Middle frontal gyrus (tissue), 1 donor: ENCODE measurements around the gene GLRA3.
A peak's percentile ranks its signal among the peaks of the same experiment; 100 is the strongest.
"Not testable (repeated sequence)": the region's sequence is repeated elsewhere in the genome, so short reads cannot be mapped to it uniquely, and the experiment has no call there.

ENCODE experiments used
- DNase-seq: peaks from one replicate; pipeline ENCODE4 v3.0.0-alpha.2; 2015; ENCODE audit warnings: low spot score; ENCODE audit errors: extremely low spot score

Gene GLRA3

GRCh38 chr4:174663216-174663615, 165.8 kb downstream of the GLRA3 start:
- DNase-seq, result no peak

- no peak for DNase-seq
Measured at GRCh38 chr4:174658246-174658645, 170.8 kb downstream of the GLRA3 start.

DNA sequence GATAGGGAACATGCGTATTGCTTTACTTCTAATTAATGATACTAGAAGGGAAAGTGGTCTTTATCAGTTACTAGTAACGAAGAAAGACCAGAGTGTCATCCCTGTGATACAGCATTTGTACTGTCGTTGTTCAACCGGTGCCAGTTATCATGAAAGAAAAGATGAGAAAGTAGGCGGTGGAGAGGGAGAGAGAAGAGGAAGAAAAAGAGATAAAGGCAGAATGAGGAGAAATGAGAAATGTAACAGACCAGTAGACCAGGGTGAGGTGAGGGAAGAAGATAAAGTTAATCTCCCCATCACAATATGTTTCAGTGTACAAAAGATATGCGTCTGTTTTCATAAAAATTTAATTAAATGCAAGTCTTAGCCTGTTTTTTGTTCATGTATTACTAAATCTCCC, 171.6 kb downstream of the GLRA3 start:
- DNase-seq, result no peak

DNA sequence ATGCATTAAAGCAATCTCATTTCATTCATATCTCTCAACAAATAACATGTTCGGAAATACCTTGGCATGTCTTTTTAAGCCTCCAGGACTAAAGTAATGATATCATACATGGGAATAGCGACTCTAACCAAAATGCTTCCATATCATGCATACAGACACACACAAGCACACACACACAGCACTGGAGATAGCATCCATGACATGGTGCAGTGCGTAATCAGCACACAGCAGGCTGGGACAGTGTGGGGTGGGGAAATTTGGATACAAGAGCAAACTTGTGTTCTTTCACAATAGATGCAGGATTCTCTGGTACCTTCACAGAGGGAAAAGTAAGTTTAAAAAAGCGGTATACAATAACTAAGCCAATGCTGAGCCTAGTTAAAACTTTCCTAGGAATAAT, 174.4 kb downstream of the GLRA3 start:
- no peak for DNase-seq

DNA sequence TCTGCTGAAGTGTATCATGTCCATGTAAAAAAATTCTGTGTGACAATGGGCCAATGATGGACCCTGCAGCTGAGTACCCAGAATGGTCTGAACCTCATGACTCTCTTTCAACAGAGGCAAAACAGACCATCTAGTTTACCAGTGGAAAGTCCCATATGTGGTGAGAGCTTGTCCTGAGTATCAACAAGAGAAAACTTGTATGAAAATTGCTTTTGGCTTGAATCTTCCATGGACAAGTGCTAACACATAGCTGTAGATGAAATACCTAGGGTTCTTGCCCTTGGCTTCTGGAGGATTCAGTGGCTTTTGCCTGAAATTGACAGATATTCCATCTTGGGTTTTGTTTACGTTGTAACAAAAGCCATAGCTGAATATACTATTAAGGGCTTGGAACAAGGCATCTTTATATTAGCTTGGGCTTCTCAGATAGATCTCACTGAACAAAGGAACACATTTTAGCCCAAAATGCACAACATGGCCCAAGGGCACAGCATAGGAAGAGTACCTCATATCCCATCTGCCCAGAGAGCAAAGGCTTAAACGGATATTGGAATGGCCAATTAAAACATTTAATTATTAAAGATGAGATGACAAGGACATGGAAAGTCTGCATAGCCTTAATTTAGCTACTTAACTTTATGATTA, 178.2 kb downstream of the GLRA3 start:
- DNase-seq, result no peak

DNA sequence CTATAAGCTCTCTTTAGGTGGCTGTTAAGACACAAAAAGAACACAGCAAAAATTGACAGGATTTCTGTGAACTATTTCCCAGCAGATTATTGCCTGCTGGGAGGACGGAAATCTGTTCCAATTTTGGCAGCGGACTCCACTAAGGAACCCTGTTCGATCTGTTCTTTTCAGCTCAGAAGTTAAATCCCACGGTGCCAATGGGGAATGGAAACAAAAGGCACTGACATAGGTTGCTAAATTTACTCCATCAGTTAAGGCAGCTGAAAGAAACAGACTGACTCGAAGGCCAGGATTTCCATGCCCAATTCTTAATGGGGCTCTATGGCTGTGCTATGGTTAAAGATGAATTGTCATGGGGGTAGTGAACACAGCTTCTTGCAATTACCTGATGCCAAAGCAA, 180.2 kb downstream of the GLRA3 start:
- no peak for DNase-seq

DNA sequence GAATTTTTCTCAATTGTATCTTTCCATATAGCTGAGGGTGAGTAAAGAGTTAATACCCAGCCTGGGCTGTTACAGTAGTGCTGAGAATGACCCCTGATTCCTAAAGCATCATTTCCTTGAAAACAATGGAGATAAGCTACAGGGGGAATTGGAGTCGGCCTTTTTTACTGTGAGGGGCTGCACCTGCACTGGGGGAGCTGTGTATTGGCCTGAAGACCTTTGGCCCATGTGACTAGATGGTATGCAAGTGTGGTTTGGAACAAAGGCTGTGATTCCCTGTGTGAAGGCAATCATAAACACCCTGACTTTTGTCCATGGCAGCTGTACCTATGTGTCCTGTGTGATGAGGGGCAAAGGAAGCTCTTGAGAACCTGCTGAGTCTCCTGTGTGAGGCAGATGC, 182.7 kb downstream of the GLRA3 start:
- no peak for DNase-seq

DNA sequence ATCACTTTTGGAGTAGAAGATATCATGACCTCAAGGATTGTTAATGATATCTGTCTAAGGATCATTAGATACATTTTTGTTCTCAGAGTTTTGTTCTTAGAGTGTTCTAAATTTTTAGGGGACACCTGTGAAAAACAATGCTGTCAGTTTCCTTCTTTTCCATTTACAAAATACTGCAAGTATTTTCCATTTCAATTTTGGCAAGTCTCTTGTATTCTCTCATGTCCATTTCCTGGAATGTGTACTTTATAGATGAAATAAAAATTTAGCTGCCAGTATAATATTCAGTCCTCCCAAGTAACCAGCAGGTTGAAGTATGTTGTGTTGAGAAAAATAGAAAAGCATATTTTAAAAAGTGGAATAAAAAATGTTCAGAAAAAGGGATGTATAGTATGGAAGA, 188.9 kb downstream of the GLRA3 start:
- no peak for DNase-seq

DNA sequence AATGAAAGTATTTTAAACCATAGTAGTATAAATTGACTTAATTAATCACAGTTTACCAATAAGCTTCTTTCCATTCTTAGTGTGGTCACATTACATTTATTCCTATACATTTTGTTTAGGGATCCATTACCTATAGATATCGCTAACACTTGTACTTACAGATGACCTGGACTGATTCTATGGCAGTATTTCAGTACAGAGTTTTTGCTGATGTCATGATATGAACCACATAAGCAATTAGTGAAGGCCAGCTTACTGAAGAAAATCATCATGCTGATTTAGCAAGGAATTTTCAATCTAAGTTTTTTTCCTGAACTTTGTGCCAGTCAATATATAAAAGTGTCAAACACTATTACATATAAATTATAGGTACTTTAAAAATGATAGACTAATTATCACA, 193.3 kb downstream of the GLRA3 start:
- no peak for DNase-seq

- no peak for DNase-seq
Measured at GRCh38 chr4:174633399-174633798, 195.6 kb downstream of the GLRA3 start.

DNA sequence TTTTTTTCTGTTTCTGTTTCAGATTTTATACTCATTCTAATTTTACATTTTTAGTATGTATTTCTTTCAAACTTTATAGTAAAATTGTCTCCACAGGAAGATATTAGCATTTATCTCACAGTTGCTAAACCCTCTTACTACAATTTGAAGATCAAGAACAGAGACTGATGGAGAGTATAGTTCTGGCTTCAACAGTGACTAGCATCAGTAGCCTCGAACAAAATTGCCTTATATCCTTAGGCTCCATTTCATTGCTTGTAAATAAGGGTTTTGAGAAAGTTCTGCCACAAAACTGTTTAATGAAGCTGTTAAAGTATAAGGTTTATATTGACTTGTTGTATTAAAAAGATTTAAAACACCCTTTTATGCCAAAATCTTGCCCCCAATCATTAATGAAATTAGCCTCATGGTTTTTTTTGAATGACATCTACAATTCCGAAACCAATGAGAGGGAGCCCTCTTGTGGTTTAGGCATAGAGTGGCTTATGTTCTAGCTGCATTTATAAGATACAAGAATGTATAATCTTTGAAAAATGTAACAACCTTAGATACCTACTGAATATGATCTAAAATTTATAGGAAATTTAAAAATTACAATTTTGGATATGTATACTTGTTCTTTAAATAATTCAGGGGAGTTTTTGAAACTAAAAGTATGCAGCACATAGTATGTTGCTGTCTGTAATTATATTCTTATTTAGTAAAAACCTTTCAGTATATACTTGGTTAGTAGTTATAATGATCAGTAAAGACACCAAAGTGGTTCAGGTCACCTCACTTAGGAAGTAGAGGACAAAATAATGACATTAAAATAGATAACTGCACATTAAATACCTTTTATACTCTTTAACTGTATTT, 196.9 kb downstream of the GLRA3 start:
- peak; percentile 31 for DNase-seq

DNA sequence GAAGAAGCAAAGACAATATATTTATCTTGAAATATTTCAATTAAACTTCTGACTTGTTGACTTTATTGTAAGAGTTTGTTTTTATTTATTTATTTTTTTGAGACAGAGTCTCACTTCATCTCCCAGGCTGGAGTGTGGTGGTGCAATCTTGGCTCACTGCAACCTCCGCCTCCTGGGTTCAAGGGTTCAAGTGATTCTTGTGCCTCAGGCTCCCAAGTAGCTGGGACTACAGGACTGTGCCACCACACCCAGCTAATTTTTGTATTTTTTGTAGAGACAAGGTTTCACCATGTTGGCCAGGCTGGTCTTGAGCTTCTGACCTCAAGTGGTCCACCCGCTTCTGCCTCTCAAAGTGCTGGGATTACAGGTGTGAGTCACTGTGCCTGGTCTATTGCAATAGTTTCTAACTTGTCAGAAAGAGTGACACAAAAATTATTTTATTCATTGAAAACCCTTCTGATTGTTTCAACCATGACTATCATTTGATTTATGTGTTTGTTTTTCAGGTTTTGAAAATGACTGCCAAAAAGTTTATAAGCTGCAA, 199.1 kb downstream of the GLRA3 start:
- DNase-seq, result not testable (repeated sequence)

- no peak for DNase-seq
Measured at GRCh38 chr4:174629265-174629664, 199.8 kb downstream of the GLRA3 start.

DNA sequence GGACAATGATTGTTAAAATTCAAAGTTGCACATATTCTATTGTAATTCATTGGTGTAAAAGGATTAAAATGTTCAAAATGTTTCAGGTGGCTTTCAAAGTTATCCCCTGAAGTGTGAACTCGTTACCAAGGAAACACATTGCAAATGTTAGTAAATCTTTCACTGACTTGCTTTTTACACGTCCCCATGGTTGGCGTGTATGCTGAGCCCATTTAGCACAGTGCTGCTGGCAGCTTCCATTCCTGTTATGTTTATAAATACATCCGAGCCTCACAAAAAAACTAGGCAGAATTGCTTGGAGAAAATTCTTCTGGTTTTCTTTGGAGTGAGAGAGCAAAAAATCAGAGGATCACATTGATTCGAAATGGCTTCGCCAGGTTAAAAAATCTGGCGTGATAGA, 200.9 kb downstream of the GLRA3 start:
- DNase-seq, result peak; percentile 13

DNA sequence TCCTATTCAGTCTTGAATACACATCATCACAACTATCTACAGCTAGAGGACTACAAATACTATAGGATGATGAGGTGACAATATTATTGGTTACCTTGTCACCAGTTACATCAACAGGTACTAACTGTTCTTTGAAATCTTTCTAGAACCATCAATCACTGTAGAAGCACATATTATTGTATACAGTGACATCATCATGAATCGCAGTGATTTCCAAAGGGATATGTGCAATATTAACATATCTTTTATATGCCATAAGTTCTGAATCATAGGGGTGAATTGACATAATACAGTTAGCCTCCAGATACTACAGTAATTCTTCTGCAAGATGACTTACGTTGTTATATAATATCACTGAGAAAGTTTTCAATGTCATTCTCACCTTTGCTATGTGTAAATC, 201.6 kb downstream of the GLRA3 start:
- DNase-seq, result no peak

DNA sequence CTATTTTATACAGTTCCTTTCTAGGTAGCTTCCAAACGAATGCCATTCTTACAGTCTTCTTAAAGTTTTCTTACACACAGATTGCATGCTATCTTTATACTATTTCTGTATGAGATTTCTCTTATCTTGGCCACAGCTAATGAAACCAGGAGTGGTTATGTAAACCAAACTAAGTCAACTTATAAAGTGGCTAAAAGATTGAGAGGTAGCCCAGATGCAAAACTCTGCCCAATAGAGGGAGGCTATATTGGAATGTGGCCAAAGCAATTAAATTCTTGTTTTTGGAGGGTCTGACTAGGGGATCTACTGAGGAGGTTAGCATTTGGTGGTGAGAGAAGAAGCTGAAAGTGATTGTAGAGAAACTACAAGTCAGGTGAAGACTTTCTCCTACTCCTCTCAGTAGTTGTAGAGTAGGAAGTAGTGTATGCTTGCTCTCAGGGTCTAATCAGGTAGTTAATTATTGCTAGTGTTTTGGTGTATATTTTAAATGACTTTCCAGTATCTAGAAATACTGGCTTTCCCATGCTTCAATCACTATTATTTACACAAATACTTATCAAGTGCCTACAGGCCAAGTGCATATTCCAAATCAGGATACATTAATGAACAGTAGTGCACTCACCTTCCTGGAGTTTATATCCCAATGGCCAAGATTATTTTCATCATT, 202.6 kb downstream of the GLRA3 start:
- DNase-seq, result no peak

GRCh38 chr4:174616661-174617060, 212.4 kb downstream of the GLRA3 start:
- DNase-seq, result no peak

- DNase-seq, result no peak
Measured at GRCh38 chr4:174613979-174614378, 215.1 kb downstream of the GLRA3 start.

DNA sequence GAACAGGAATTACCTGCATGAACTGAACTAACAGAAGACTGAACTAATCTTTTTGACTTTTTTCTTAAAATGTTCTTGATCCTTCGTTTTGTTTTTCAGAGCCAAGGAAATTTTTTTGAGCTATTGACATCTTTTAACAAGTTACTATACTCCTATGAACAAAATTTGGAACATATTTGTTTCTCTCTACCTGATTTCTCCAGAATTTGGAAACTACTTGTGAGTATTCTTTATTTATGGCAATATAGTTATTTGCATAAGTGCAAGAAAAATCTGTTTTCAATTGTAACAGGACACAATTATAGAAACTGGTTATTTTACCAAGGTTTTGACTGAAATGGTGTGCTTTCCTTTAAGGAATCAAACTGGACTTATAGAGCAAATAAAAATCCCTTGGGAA, 217.3 kb downstream of the GLRA3 start:
- DNase-seq, result no peak

DNA sequence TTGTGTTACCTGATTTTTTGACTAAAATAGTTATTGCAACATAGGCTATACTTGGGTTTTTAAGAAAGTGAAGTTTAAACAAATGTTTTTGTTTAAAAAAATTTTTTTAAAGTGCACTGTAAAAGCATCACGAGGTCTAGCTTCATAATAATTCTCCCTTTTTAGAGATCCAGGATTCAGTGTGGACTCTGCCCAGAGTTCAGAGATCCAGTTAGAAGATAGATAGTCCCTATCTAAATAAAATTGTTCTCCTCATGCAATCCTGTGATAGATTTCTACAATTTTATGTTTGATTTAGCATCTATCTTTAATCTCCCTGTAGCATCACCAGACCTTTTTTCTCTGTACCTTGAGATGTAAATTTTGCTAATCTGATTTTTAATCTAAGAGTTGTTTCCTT, 221.3 kb downstream of the GLRA3 start:
- no peak for DNase-seq

DNA sequence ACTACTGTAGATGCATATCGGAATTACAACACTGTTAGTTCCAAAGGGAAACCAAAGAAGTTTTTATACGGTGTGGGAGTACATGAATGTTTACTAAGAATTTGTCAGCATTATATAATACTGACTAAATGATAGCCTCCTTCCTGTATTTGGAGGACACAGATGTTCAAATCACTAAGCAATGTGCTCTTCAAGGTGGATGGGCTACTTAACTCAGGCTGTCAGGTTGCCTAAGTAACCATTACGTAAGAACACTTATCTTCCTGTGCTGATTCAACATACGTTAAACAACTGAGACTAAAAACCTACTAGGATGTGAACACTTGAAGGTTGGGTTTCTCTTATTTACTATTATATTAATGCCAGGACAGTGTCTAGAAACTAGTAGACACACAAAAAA, 224.8 kb downstream of the GLRA3 start:
- DNase-seq, result peak; percentile 14

DNA sequence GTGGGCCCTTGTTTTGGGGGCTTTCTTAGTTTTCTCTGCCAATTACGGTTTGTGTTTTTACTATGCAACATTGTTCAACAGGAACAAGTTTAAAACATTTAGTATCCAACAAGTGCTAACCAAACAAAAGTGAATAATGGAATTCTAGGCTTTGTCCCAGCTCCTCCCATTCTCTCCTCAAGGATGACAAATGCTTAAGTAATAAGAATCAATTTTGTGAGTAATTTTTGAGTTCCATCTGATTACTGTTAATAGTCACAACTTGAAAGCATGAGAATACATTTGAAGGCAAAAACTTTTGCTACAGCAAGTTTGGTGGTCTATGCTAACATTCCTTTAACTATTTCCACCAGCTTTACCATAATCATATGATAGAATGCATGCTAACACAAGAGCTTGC, 228.7 kb downstream of the GLRA3 start:
- no peak for DNase-seq
